HepG2 (cell line): ENCODE data around the gene MB.

Source experiments
- BHLHE40 ChIP-seq: IDR thresholded peaks from 2 replicates; pipeline ENCODE4 v1.6.1; 2011; ENCODE audit warnings: low read length, improper control_type of control experiment
- ESRRA ChIP-seq: sonication (generic); formaldehyde crosslinking; IDR thresholded peaks from 2 replicates; pipeline ENCODE4 v1.5.1; 2020; ENCODE audit warnings: mild to moderate bottlenecking, low read depth, missing genetic modification reagents
- SIN3A ChIP-seq: IDR thresholded peaks from 2 replicates; pipeline ENCODE4 v1.6.1; 2011; ENCODE audit warnings: low read depth, mild to moderate bottlenecking, control low read depth, low read length, borderline replicate concordance
- U2AF2 ChIP-seq: fragments of 200-400 bp; formaldehyde crosslinking; IDR thresholded peaks from 2 replicates; pipeline ENCODE4 v1.6.1; 2017; ENCODE audit warnings: low read depth, mild to moderate bottlenecking, low read length
- TF ChIP-seq, protein P1 (sequence below): sonication (generic); formaldehyde crosslinking; IDR thresholded peaks from 2 replicates; pipeline ENCODE4 v1.4.0; 2020; ENCODE audit warnings: missing genetic modification reagents, borderline replicate concordance

DNA sequence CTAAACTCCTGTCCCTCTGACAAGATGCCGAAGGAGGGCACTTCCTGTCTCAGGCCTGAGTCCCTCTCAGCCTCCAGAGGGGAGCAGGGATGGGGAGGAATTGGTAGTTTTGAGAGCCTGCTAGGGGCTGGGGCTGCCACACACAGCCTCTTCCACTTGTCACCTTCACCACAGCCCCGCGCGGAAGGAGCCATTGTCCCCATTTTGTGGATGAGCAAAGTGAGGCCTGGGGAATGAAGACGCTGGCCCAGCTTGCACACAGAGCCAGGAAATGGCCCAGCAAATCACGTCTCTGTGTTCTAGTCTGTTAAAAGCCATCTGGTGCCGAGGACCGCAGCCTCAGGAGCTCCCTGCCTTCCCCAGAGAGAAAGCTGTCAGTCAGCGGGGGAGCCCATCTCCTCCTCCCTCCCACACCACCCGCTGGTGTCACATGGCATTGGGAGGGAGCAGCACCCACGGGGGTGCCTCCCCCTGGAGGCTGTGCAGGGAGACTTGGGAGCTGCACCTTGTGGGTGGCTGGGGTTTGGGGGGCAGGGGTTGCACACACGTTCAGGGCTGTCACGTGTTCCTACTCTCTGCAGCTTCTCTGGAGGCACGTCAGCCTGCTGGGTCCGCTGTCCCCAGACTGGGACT lies 41.9 kb downstream of the MB start:
- TF ChIP-seq ESRRA (CRISPR knock-in tag) (no peak), U2AF2 (no peak), SIN3A (no peak), BHLHE40 (no peak)
- TF ChIP-seq, protein P1, sequence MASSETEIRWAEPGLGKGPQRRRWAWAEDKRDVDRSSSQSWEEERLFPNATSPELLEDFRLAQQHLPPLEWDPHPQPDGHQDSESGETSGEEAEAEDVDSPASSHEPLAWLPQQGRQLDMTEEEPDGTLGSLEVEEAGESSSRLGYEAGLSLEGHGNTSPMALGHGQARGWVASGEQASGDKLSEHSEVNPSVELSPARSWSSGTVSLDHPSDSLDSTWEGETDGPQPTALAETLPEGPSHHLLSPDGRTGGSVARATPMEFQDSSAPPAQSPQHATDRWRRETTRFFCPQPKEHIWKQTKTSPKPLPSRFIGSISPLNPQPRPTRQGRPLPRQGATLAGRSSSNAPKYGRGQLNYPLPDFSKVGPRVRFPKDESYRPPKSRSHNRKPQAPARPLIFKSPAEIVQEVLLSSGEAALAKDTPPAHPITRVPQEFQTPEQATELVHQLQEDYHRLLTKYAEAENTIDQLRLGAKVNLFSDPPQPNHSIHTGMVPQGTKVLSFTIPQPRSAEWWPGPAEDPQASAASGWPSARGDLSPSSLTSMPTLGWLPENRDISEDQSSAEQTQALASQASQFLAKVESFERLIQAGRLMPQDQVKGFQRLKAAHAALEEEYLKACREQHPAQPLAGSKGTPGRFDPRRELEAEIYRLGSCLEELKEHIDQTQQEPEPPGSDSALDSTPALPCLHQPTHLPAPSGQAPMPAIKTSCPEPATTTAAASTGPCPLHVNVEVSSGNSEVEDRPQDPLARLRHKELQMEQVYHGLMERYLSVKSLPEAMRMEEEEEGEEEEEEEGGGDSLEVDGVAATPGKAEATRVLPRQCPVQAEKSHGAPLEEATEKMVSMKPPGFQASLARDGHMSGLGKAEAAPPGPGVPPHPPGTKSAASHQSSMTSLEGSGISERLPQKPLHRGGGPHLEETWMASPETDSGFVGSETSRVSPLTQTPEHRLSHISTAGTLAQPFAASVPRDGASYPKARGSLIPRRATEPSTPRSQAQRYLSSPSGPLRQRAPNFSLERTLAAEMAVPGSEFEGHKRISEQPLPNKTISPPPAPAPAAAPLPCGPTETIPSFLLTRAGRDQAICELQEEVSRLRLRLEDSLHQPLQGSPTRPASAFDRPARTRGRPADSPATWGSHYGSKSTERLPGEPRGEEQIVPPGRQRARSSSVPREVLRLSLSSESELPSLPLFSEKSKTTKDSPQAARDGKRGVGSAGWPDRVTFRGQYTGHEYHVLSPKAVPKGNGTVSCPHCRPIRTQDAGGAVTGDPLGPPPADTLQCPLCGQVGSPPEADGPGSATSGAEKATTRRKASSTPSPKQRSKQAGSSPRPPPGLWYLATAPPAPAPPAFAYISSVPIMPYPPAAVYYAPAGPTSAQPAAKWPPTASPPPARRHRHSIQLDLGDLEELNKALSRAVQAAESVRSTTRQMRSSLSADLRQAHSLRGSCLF (CRISPR knock-in tag) = no peak
